ENCODE measurements around the gene BLTP1.

BLTP1 gene

DNA sequence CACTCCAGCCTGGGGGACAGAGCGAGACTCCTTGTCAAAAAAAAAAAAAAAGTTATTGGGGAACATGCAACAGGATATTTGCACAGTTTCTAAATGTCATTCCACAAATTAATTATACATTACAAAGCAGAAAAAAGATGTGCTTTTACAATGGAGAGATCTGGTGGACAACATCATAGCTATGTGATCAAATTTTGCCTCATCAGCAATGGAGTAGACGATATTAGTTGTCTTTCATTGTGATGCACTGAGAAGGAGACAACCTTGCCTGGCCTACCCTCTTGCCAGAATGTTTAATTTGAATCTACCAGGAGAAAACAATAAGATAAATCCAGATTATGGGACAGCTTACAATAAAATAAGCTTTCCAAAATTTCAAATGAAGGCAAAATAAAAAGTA is 30.5 kb upstream of the BLTP1 start:
- H3K4me3 ChIP-seq (replicated peaks; ENCODE audit: low read depth, low read length): no peak overlapping the region
- no peak for DNase-seq (ENCODE audit: low read depth)
- TF ChIP-seq CTCF (IDR thresholded peaks at IDR 0.05; ENCODE audit: low read length, missing control alignments): no peak

GRCh38 chr4:122122083-122122482 is 30.0 kb upstream of the BLTP1 start:
- H3K4me3 ChIP-seq (replicated peaks; ENCODE audit: low read depth, low read length): no peak overlapping the region
- no peak for TF ChIP-seq CTCF (IDR thresholded peaks at IDR 0.05; ENCODE audit: low read length, missing control alignments)
- DNase-seq (ENCODE audit: low read depth): no peak

- no peak overlapping the region for H3K4me3 ChIP-seq (replicated peaks; ENCODE audit: low read depth, low read length)
- DNase-seq (ENCODE audit: low read depth): no peak
- no peak for TF ChIP-seq CTCF (IDR thresholded peaks at IDR 0.05; ENCODE audit: low read length, missing control alignments)
Observed at GRCh38 chr4:122129061-122129460, 23.1 kb upstream of the BLTP1 start.

DNA sequence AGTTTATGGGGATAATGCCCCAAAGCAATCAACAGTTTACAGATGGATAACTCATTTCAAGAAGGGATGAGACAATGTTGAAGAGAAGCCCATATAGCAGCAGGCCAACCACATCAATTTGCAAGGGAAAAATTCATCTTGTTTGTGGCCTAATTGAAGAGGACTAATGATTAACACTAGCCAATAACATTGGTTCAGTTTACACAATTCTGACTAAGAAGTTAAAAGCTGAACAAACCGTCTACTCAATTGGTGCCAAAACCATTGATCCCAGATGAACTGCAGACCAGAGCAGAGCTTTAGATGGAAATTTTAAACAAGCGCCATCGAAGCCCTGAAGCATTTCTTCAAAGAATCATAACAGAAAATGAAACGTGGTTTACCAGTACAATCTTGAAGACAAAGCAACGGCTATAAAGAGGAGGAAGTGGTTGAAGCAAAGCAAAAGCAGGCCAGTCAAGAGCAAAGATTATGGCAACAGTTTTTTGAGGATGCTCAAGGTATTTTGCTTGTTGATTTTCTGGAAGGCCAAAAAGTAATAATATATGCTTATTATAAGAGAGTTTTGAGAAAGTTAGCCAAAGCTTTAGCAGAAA is 20.5 kb upstream of the BLTP1 start:
- no peak for DNase-seq (ENCODE audit: low read depth)
- no peak for TF ChIP-seq CTCF (IDR thresholded peaks at IDR 0.05; ENCODE audit: low read length, missing control alignments)
- H3K4me3 ChIP-seq (replicated peaks; ENCODE audit: low read depth, low read length): no peak overlapping the region

GRCh38 chr4:122132891-122133290 is 19.2 kb upstream of the BLTP1 start:
- DNase-seq (ENCODE audit: low read depth): no peak
- no peak overlapping the region for H3K4me3 ChIP-seq (replicated peaks; ENCODE audit: low read depth, low read length)
- no peak for TF ChIP-seq CTCF (IDR thresholded peaks at IDR 0.05; ENCODE audit: low read length, missing control alignments)

GRCh38 chr4:122139139-122139538 is 13.0 kb upstream of the BLTP1 start:
- TF ChIP-seq CTCF (IDR thresholded peaks at IDR 0.05; ENCODE audit: low read length, missing control alignments): no peak
- no peak overlapping the region for H3K4me3 ChIP-seq (replicated peaks; ENCODE audit: low read depth, low read length)
- DNase-seq (ENCODE audit: low read depth): no peak

DNA sequence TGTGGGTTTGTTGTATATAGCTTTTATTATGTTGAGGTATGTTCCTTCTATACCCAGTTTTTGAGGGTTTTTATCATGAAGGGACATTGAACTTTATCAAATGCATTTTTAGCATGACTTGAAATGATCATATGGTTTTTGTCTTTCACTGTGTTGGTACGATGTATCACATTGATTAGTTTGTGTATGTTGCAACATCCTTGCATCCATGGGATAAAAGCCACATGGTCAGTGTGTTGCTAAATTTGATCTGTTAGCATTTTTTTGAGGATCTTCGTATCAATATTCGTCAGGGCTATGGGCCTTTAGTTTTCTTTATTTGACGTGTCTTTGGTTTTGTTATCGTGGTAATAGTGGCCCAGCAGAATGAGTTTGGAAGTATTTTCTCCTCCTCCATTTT is 11.3 kb upstream of the BLTP1 start:
- no peak overlapping the region for H3K4me3 ChIP-seq (replicated peaks; ENCODE audit: low read depth, low read length)
- TF ChIP-seq CTCF (IDR thresholded peaks at IDR 0.05; ENCODE audit: low read length, missing control alignments): no peak
- DNase-seq (ENCODE audit: low read depth): no peak

All from fibroblast of pulmonary artery (primary cell).